ENCODE data around the gene ABTB2. TPM values are rescaled to one million over a fixed set of nuclear protein-coding genes. Genes with fewer than 3 reads are reported as not detected.

The ABTB2 gene
- total and polyA plus RNA-seq, 2 of the 8 experiments (the other 6 are each of a cell fraction or from before 2014, with no cell fraction given): 7.7 to 10.2 TPM

DNA sequence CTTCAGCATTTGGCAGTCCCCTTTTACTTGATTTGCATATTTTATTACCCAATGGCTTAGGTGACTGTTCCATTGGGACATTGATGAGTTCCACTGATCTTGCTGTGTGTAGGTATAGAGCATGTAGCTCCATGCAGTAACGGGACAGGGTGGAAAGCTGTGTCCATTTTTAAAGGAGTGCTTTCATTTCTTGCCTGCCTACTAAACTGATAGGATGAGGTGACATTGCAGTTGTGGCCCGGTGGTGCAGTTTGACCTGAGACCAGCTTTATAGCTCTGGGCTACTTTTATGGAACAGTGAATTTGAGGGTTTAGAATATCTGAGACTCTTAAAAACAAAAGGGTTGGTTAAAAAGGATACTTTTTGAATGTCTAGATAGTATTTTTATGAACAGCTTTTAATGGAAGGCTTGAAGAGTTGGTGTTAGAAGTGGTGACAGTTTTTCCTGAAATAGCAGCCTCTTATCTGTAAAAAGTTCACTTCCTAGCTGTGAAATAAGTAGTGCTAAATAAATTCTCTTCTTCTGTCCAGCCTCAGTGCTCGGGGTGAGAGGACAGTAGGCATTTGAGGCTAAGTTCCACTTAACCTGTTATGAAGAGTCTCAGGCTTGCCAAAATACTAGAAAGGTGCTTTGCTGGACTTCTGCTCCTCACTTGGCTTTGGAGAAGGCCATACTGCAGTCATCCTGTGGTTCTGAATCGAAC is 225.4 kb downstream of the ABTB2 start:
- no peak for FAIRE-seq
- CTCF ChIA-PET (ENCODE audit: partially characterized antibody): interaction anchor here (0.9 to 1.6 kb wide), 2 partner anchors 9 to 10 kb away, joined by 3 to 5 read pairs; no protein-coding TSS in a partner anchor
- DNase-seq (ENCODE audit: low read depth in 1 of 2, low spot score in 2 of 2): no peak
- no peak overlapping the region for H4K5ac ChIP-seq (ENCODE audit: insufficient read length, low read depth, low read length)
- no peaks in the 10 kb centered on the region for H3K27me3 ChIP-seq (replicated peaks in 1 of 4; ENCODE audit: control insufficient read depth in 3 of 4, extremely low read depth in 1 of 4, insufficient read depth in 3 of 4, low read length in 3 of 4)
- no peak overlapping the region for H3K9ac ChIP-seq (replicated peaks in 1 of 4; ENCODE audit: extremely low read depth in 1 of 4, low read depth in 3 of 4, low read length in 3 of 4)
- H3K4me2 ChIP-seq (ENCODE audit: insufficient read depth in 1 of 2, low read depth in 2 of 2, low read length in 2 of 2): no peak overlapping the region
- no peak overlapping the region for H4K8ac ChIP-seq (ENCODE audit: extremely low read depth, insufficient read depth, low read length)
- 90% methylated on average over 4 of the region's 4 CpGs; no CpG with 5 or more reads in 1 of the 2 experiments for WGBS, 2 experiments (ENCODE audit: extremely low coverage in 1 of 2, insufficient coverage in 1 of 2, insufficient read length in 1 of 2, insufficient replicate concordance in 2 of 2, low coverage in 1 of 2, low lambda C conversion rate in 2 of 2, missing lambda C conversion rate in 1 of 2)
- no peaks in the 10 kb centered on the region for H3K9me3 ChIP-seq (ENCODE audit: insufficient read depth in 2 of 2, low read depth in 1 of 2, low read length in 1 of 2)
- POLR2A ChIA-PET (ENCODE audit: partially characterized antibody): interaction anchor here (1.0 to 4.0 kb wide), 4 partner anchors 9 to 55 kb away, joined by 3 to 23 read pairs (median 4); no protein-coding TSS in a partner anchor
- H2AFZ ChIP-seq (ENCODE audit: low read length): no peak overlapping the region
- no peaks in the 10 kb centered on the region for H3K79me1 ChIP-seq (ENCODE audit: low read depth, low read length)
- H3K23ac ChIP-seq (ENCODE audit: insufficient read length): no peak overlapping the region
- no peak overlapping the region for H2BK120ac ChIP-seq (replicated peaks; ENCODE audit: low read depth, low read length)
- no peaks in the 10 kb centered on the region for H3K4me1 ChIP-seq (replicated peaks in 1 of 4; ENCODE audit: control insufficient read depth in 3 of 4, insufficient read depth in 4 of 4, low read length in 3 of 4)
- H3K36me3 ChIP-seq (ENCODE audit: control insufficient read depth in 2 of 4, insufficient read depth in 4 of 4, low read length in 3 of 4): peaks cover 15 to 66% (median 50%) of the 10 kb centered on the region in 4 experiments
- H2BK15ac ChIP-seq (ENCODE audit: low read length): no peak overlapping the region
- H3K4ac ChIP-seq (replicated peaks; ENCODE audit: insufficient read length, low read depth, low read length): no peak overlapping the region
- H3K18ac ChIP-seq (ENCODE audit: extremely low read depth, low read length): no peak overlapping the region
- no peaks in the 10 kb centered on the region for H3K23me2 ChIP-seq (ENCODE audit: low read depth, low read length)
- no peak overlapping the region for H2BK20ac ChIP-seq (ENCODE audit: low read length)
- H4K91ac ChIP-seq (replicated peaks; ENCODE audit: insufficient read length, low read length): no peak overlapping the region
- H3K79me2 ChIP-seq (ENCODE audit: control insufficient read depth in 1 of 2, insufficient read depth in 2 of 2, low read length in 2 of 2): no peaks in the 10 kb centered on the region
- H3K4me3 ChIP-seq (ENCODE audit: extremely low read depth in 1 of 4, insufficient read depth in 2 of 4, low read depth in 3 of 4, low read length in 4 of 4): no peak overlapping the region
- H3K14ac ChIP-seq (ENCODE audit: insufficient read length): no peak overlapping the region
- no peak overlapping the region for H2AK5ac ChIP-seq (ENCODE audit: low read depth, low read length)
- peaks cover 3 to 7% of the 10 kb centered on the region in 2 experiments for H4K20me1 ChIP-seq (replicated peaks in 1 of 2; ENCODE audit: control insufficient read depth in 1 of 2, insufficient read depth in 2 of 2, low read length in 2 of 2)
- no peak overlapping the region for H3K56ac ChIP-seq (replicated peaks; ENCODE audit: insufficient read length, low read depth, low read length)
- no peak overlapping the region for H3K27ac ChIP-seq (ENCODE audit: low read depth, low read length)
- H2BK12ac ChIP-seq (ENCODE audit: low read depth, low read length): no peak overlapping the region
- H2BK5ac ChIP-seq (ENCODE audit: low read depth, low read length): no peak overlapping the region
- TF ChIP-seq TAF7 (optimal IDR thresholded peaks at IDR 0.05; ENCODE audit: borderline replicate concordance, low read depth, low read length) (no peak), TCF12 (IDR thresholded peaks at IDR 0.05; ENCODE audit: low read depth, low read length) (no peak)
